HCT116 (cell line): ENCODE results near the gene PEG3. TPM values are rescaled to one million over a fixed set of nuclear protein-coding genes. Genes with fewer than 3 reads are reported as not detected.

Experiments used
- ATAC-seq: fragments of 200-7000 bp; cut with Tn5 transposase; 2 replicates; pipeline ENCODE4 v1.9.1; 2020; ENCODE audit warnings: mild to moderate bottlenecking, moderate library complexity
- BruUV-seq: library from RNA; stranded (reverse); fragments of 400-500 nt; replicated peaks from 2 replicates; lab custom pipeline; 2021; lab: Mats Ljungman, UMichigan
- CTCF ChIA-PET: fragments of 300-600 bp; sonication (Branson Sonifier 250); formaldehyde crosslinking; loops from one replicate; lab custom pipeline; 2021; ENCODE audit warnings: antibody characterized with exemption; lab: Charles Lee
- POLR2A ChIA-PET: fragments of 300-600, 350-600 bp; sonication (Branson Sonifier 250); formaldehyde crosslinking; loops from one replicate; lab custom pipeline; 2021; ENCODE audit warnings: antibody characterized with exemption; lab: Charles Lee
- RAD21 ChIA-PET, 2 experiments: fragments of 300-600 bp; sonication (Branson Sonifier 250); formaldehyde crosslinking; loops; one replicate each; lab custom pipeline; 2023; ENCODE audit warnings: low total read pairs in 2 of 2; ENCODE audit not compliant: uncharacterized antibody in 2 of 2, unreplicated experiment in 2 of 2, low non-redundant PET in 1 of 2; lab: Charles Lee
- DNase-seq: peaks from one replicate; pipeline ENCODE4 v3.0.0-alpha.2; 2010; ENCODE audit warnings: low read depth, low spot score
- H2AFZ ChIP-seq: fragments of 200-600 bp; shearing (Covaris generic), sonication (generic); 2 replicates; pipeline ENCODE4 v1.6.1; 2017; ENCODE audit warnings: low read depth, mixed run types, mixed read lengths, antibody characterized with exemption, low read length; ENCODE audit not compliant: poor library complexity, severe bottlenecking
- H3K27ac ChIP-seq: 2 replicates; pipeline ENCODE4 v1.5.1; 2012; ENCODE audit warnings: low read depth, low read length
- H3K27me3 ChIP-seq: fragments of 200-600 bp; sonication (generic); 2 replicates; pipeline ENCODE4 v1.6.1; 2016; ENCODE audit warnings: mixed run types, low read length, mixed read lengths; ENCODE audit not compliant: insufficient read depth
- H3K36me3 ChIP-seq, 2 experiments: fragments of 200-500 bp in 1 of 2; fragments of 200-600 bp in 1 of 2; sonication (Bioruptor generic) in 1 of 2; sonication (generic) in 1 of 2; 2 replicates each; pipeline versions ENCODE4 v1.5.1 to v1.6.1; 2014 to 2016; ENCODE audit warnings: low read length in 2 of 2, inconsistent platforms in 1 of 2, mixed read lengths in 1 of 2, mixed run types in 1 of 2; ENCODE audit not compliant: insufficient read depth in 2 of 2, control insufficient read depth in 1 of 2
- H3K4me1 ChIP-seq, 2 experiments: fragments of 200-600 bp in 1 of 2; sonication (generic) in 1 of 2; 2 replicates each; pipeline versions ENCODE4 v1.5.1 to v1.6.1; 2012 to 2017; ENCODE audit warnings: low read length in 2 of 2, inconsistent platforms in 1 of 2, mild to moderate bottlenecking in 1 of 2, mixed read lengths in 1 of 2, mixed run types in 1 of 2, moderate library complexity in 1 of 2; ENCODE audit not compliant: insufficient read depth in 2 of 2, control insufficient read depth in 1 of 2
- H3K4me2 ChIP-seq: fragments of 200-600 bp; sonication (generic); 2 replicates; pipeline ENCODE4 v1.6.1; 2017; ENCODE audit warnings: mixed run types, low read length, mixed read lengths
- H3K4me3 ChIP-seq, 2 experiments: fragments of 200-600 bp in 1 of 2; sonication (generic) in 1 of 2; replicated peaks in 1 of 2; 2 replicates each; pipeline ENCODE4 v1.5.1; 2011 to 2016; ENCODE audit warnings: low read length in 2 of 2, control low read depth in 1 of 2, low read depth in 1 of 2, mild to moderate bottlenecking in 1 of 2, mixed read lengths in 1 of 2, mixed run types in 1 of 2
- H3K79me2 ChIP-seq: fragments of 200-600 bp; sonication (generic); 2 replicates; pipeline ENCODE4 v1.6.1; 2017; ENCODE audit warnings: mild to moderate bottlenecking, mixed run types, low read length, moderate library complexity, mixed read lengths; ENCODE audit not compliant: insufficient read depth
- H3K9ac ChIP-seq: fragments of 200-600 bp; sonication (generic); 2 replicates; pipeline ENCODE4 v1.6.1; 2016; ENCODE audit warnings: low read length, mixed read lengths
- H3K9me2 ChIP-seq: fragments of 200-600 bp; sonication (generic), shearing (Covaris generic); 2 replicates; pipeline ENCODE4 v1.6.1; 2017; ENCODE audit warnings: mixed run types, mild to moderate bottlenecking, moderate library complexity; ENCODE audit not compliant: insufficient read depth
- H3K9me3 ChIP-seq, 2 experiments: fragments of 200-500 bp in 1 of 2; fragments of 200-600 bp in 1 of 2; sonication (Bioruptor generic) in 1 of 2; sonication (generic) in 1 of 2; 2 replicates each; pipeline ENCODE4 v1.6.1; 2014 to 2017; ENCODE audit warnings: low read length in 2 of 2, mixed read lengths in 2 of 2, inconsistent platforms in 1 of 2, low read depth in 1 of 2, mild to moderate bottlenecking in 1 of 2, mixed run types in 1 of 2, moderate library complexity in 1 of 2; ENCODE audit not compliant: control insufficient read depth in 1 of 2, insufficient read depth in 1 of 2
- H4K20me1 ChIP-seq: fragments of 200-600 bp; sonication (generic), shearing (Covaris generic); 2 replicates; pipeline ENCODE4 v1.6.1; 2017; ENCODE audit warnings: mixed run types, mild to moderate bottlenecking, moderate library complexity; ENCODE audit not compliant: insufficient read depth
- CBX3 ChIP-seq: IDR thresholded peaks from 2 replicates; pipeline ENCODE4 v1.6.1; 2012; ENCODE audit warnings: low read depth
- CEBPB ChIP-seq: IDR thresholded peaks from 2 replicates; pipeline ENCODE4 v1.6.1; 2012; ENCODE audit warnings: low read depth
- EGR1 ChIP-seq: IDR thresholded peaks from 2 replicates; pipeline ENCODE4 v1.6.1; 2012; ENCODE audit warnings: low read depth
- EZH2 ChIP-seq: fragments of 200-600 bp; sonication (generic); IDR thresholded peaks from 2 replicates; pipeline ENCODE4 v1.6.1; 2017; ENCODE audit warnings: antibody characterized with exemption, mixed run types
- JUND ChIP-seq: IDR thresholded peaks from 2 replicates; pipeline ENCODE4 v1.6.1; 2012
- REST ChIP-seq: IDR thresholded peaks from 2 replicates; pipeline ENCODE4 v1.6.1; 2012; ENCODE audit warnings: low read depth
- SP1 ChIP-seq: IDR thresholded peaks from 2 replicates; pipeline ENCODE4 v1.6.1; 2012; ENCODE audit warnings: low read depth
- SRF ChIP-seq: IDR thresholded peaks from 2 replicates; pipeline ENCODE4 v1.6.1; 2012; ENCODE audit warnings: low read depth
- TCF7L2 ChIP-seq: IDR thresholded peaks from 2 replicates; pipeline ENCODE4 v1.7.0; 2011; ENCODE audit warnings: borderline replicate concordance, inconsistent platforms; ENCODE audit not compliant: insufficient read depth, insufficient read length; ENCODE audit errors: extremely low read depth
- ZFX ChIP-seq: fragments of 450-650 bp; IDR thresholded peaks from 2 replicates; pipeline ENCODE4 v1.6.1; 2017
- intact Hi-C: fragments of 100-400 bp; cut with micrococcal nuclease; formaldehyde crosslinking; loops from 2 replicates; pipeline ENCODE4 v1.10.0; 2022
- total RNA-seq: library from RNA; stranded (reverse); gene quantifications from one replicate; pipeline ENCODE4 v1.2.1, GENCODE V29; 2021; ENCODE audit not compliant: unreplicated experiment
- TF ChIP-seq, protein P1 (sequence below): IDR thresholded peaks from 2 replicates; pipeline ENCODE4 v1.6.1; 2012
- TF ChIP-seq, protein P2 (sequence below): IDR thresholded peaks from 2 replicates; pipeline ENCODE4 v1.6.1; 2012
- TF ChIP-seq, protein P3 (sequence below), 3 experiments: fragments of 200-600 bp in 1 of 3; sonication (generic) in 1 of 3; IDR thresholded peaks in 2 of 3; conservative IDR thresholded peaks in 1 of 3; 2 replicates each; pipeline ENCODE4 v1.5.1; 2012 to 2017; ENCODE audit warnings: low read depth in 2 of 3, low read length in 2 of 3, antibody characterized with exemption in 1 of 3, borderline replicate concordance in 1 of 3, control low read depth in 1 of 3, mild to moderate bottlenecking in 1 of 3, mixed read lengths in 1 of 3, mixed run types in 1 of 3, moderate library complexity in 1 of 3; ENCODE audit not compliant: insufficient read depth in 1 of 3
- TF ChIP-seq, protein P4 (sequence below): IDR thresholded peaks from 2 replicates; pipeline ENCODE4 v1.6.1; 2011; ENCODE audit warnings: mild to moderate bottlenecking, low read length, moderate library complexity; ENCODE audit not compliant: insufficient replicate concordance; ENCODE audit errors: extremely low read depth

The PEG3 gene
- total RNA-seq, 1 experiment from 2014 or later: 0.34 TPM

- H2AFZ ChIP-seq: no peak overlapping the region
- DNase-seq (no peak), ATAC-seq (no peak)
- H3K4me3 ChIP-seq: no peak overlapping the region
- CTCF ChIA-PET: no interaction called here
- RAD21 ChIA-PET: no interaction called here
- H3K36me3 ChIP-seq: no peaks in the 10 kb centered on the region
- no peaks in the 10 kb centered on the region for H3K9me2 ChIP-seq
- peaks cover 11 to 36% of the 10 kb centered on the region in 2 experiments; a peak in 2 of 4 replicates for H3K9me3 ChIP-seq
- no peak overlapping the region for H3K4me2 ChIP-seq
- TF ChIP-seq TCF7L2: no peak
- TF ChIP-seq, protein P1, sequence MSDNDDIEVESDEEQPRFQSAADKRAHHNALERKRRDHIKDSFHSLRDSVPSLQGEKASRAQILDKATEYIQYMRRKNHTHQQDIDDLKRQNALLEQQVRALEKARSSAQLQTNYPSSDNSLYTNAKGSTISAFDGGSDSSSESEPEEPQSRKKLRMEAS: no peak
- no peak for TF ChIP-seq SP1
- no peak for TF ChIP-seq JUND
- TF ChIP-seq, protein P2, sequence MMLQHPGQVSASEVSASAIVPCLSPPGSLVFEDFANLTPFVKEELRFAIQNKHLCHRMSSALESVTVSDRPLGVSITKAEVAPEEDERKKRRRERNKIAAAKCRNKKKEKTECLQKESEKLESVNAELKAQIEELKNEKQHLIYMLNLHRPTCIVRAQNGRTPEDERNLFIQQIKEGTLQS: no peak
- TF ChIP-seq, protein P3, sequence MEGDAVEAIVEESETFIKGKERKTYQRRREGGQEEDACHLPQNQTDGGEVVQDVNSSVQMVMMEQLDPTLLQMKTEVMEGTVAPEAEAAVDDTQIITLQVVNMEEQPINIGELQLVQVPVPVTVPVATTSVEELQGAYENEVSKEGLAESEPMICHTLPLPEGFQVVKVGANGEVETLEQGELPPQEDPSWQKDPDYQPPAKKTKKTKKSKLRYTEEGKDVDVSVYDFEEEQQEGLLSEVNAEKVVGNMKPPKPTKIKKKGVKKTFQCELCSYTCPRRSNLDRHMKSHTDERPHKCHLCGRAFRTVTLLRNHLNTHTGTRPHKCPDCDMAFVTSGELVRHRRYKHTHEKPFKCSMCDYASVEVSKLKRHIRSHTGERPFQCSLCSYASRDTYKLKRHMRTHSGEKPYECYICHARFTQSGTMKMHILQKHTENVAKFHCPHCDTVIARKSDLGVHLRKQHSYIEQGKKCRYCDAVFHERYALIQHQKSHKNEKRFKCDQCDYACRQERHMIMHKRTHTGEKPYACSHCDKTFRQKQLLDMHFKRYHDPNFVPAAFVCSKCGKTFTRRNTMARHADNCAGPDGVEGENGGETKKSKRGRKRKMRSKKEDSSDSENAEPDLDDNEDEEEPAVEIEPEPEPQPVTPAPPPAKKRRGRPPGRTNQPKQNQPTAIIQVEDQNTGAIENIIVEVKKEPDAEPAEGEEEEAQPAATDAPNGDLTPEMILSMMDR (IDR thresholded peaks at IDR 0.05 in 2 of 3, conservative IDR thresholded peaks at IDR 0.05 in 1 of 3; ENCODE audit: borderline replicate concordance in 1 of 3, insufficient read depth in 1 of 3, low read depth in 2 of 3, low read length in 2 of 3): no peak
- TF ChIP-seq, protein P4, sequence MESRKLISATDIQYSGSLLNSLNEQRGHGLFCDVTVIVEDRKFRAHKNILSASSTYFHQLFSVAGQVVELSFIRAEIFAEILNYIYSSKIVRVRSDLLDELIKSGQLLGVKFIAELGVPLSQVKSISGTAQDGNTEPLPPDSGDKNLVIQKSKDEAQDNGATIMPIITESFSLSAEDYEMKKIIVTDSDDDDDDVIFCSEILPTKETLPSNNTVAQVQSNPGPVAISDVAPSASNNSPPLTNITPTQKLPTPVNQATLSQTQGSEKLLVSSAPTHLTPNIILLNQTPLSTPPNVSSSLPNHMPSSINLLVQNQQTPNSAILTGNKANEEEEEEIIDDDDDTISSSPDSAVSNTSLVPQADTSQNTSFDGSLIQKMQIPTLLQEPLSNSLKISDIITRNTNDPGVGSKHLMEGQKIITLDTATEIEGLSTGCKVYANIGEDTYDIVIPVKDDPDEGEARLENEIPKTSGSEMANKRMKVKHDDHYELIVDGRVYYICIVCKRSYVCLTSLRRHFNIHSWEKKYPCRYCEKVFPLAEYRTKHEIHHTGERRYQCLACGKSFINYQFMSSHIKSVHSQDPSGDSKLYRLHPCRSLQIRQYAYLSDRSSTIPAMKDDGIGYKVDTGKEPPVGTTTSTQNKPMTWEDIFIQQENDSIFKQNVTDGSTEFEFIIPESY: no peak
- no peak for TF ChIP-seq EZH2
- no peak for TF ChIP-seq SRF
- no peak for TF ChIP-seq CEBPB
- no peak for TF ChIP-seq REST
- no peak for TF ChIP-seq EGR1
- TF ChIP-seq ZFX: no peak
- no peak for TF ChIP-seq CBX3
- no peaks in the 10 kb centered on the region for H3K79me2 ChIP-seq
- intact Hi-C loops: no loop called here
- no TSS peak for BruUV-seq
- H4K20me1 ChIP-seq: no peaks in the 10 kb centered on the region
- no peak overlapping the region for H3K9ac ChIP-seq
- POLR2A ChIA-PET: no interaction called here
- no peak overlapping the region for H3K27ac ChIP-seq
- H3K4me1 ChIP-seq: no peaks in the 10 kb centered on the region
- no peaks in the 10 kb centered on the region for H3K27me3 ChIP-seq
Observed at GRCh38 chr19:56869886-56870285, 29.4 kb upstream of the PEG3 start.
